GM19240 (cell line): ENCODE results near the gene RIIAD1.

ENCODE experiments used
- DNase-seq: peaks from one replicate; pipeline ENCODE4 v3.0.0; 2011; ENCODE audit warnings: low spot score; ENCODE audit not compliant: insufficient read length

Gene RIIAD1

DNA sequence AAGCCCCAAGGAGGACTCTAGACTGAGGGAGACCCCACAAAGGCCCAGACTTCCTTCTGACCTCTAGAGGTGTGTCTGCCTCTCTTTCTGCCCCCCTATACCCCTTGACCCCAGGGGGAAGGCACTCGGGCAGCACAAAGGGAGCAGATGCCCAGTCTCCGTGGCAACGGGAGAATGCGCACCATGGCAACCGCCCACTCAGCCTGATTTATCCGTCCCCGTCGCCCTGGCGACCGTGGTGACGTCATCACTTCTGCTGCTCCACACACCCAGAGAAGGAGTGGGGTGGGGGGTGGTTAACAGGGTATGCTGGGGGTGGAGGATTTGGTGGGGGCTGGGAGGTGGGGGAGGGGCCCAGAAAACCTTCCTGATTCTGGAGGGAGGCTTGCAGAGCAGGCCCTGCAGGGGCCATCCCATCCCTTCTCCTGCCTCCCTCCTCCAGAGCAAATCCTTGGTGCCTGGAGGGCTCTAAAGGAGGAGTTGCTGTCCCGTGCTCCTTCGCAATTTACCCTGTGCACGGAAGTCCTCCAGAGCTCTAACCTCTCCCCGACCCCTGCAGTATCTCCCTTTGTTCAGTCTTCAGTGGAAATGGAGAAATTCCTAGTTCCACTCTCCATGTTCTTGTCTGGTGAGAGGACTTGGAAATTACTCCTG is 11.0 kb upstream of the RIIAD1 start:
- no peak for DNase-seq

GRCh38 chr1:151711044-151711800 is 10.1 kb upstream of the RIIAD1 start:
- no peak for DNase-seq

DNA sequence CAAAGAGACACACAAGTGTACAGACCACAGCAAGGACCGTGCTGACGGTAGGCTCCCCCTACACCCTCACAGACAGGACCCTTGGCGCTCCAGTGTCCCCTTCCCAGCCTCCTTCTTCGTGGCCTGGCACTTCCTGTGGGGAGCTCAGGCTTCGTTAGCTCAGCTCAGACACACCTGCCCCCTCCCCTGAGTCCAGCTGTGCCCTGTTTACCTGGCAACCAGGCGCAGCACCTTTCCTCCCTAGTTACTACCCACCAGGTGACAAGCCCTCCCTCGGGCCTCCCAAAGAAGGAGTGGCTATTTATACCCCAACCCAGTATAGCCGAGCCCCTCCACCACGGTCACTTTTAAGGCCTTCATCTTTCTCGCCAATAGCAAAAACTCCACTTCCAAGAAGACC is 9.4 kb upstream of the RIIAD1 start:
- no peak for DNase-seq

- DNase-seq, result no peak
Observed at GRCh38 chr1:151713044-151713443, 8.3 kb upstream of the RIIAD1 start.

GRCh38 chr1:151713874-151714273 is 7.4 kb upstream of the RIIAD1 start:
- no peak for DNase-seq

- DNase-seq, result no peak
Observed at GRCh38 chr1:151714820-151715725, 6.2 kb upstream of the RIIAD1 start.

DNA sequence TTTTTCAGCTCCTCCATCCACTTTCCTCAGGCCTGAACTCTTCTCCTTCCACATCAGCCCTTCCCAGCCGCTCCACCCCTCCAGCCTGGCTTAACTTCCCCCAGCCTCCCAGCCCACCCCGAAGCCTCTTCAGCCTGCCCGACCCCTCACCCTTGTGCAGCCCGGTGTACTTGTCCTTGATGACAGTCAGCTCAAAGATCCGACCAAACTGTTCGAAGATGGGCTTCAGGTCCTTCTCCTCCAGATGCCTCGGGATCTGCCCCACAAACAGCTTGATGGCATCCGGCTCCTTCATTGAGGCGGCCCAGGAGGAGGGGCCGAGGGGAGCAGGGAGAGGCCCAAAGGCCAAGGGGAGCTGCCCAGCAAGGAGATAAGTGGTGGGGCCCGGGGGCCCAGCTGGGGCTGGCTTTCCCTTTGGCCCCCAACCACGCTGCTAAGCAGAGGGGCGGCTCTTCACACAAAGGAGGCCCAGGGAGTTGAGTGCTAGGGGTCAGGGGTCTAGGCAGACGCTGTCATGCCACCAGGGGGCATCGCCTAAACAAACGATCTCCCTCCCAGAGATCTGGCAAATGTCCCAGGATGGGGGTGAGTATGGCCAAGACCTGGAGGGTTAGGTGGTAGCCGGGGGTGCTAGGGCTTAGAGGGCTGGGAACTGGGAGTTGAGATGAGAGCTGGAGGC is 5.5 kb upstream of the RIIAD1 start:
- no peak for DNase-seq

DNA sequence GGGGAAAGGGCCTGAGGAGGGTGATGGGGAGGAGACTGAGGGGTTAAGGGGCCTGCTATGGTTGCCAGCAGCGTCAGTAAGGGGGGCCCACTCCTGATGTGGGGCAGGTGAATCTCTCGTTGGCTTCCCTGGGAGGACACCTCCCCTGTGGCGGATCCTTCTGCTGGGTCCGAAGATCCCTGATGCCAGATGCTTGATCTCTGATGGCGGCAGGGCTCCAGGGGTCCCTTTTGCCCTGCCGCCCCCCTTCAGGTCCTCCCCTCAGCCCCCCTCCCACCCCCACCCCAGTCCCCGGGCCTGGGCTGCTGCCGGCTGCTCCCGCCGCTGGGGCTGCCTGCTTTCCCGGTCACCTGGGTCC is 4.9 kb upstream of the RIIAD1 start:
- no peak for DNase-seq

DNA sequence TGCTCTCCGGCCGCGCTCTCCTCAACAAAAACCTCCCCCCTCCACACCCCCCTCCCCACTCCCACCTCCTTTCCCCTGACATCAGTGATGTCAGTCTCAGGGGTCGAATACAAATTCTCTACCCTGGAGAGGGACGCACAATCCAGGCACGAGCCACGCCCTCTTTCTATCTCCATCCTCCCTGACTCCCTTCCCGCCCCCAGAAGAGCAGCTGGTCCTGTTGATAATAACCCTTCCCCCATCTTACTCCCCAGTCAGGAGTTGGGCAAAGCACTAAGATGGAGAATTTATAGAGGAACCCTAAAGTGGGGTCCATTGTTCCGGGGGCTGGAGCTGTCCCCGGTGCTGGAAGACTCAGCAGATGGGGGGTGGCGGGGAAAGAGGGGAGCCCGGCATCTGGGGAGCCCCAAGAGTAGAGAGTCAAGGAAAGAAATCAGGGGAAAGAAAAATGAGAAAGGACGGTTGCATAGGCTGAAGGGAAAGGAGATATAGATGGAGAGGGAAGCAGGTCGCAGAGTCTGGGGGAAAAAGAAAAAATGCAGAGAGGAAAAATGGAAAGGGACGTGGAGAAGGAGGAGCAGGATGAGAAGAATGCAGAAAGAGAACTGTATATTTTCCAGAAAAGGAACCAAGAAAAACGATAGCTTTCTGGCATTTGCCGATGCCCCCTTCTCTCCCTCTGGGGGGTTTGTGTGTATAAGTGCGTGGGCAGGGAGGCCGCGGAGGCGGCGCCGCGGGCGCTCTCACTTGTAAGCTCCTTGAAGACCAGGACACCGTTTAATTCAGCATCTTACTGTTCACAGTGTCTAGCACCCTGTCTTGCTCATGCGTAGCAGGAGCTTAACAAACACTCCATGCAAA is 4.3 kb upstream of the RIIAD1 start, which contains the start of gene CELF3:
TSS of gene CELF3 (minus strand) at position 33 of the 861 bp plus-strand sequence. CDS start 783 bp downstream, outside the sequence.
- DNase-seq, result no peak

- DNase-seq, result no peak
Observed at GRCh38 chr1:151718011-151718431, 3.3 kb upstream of the RIIAD1 start.

- DNase-seq, result no peak
Observed at GRCh38 chr1:151718666-151719065, 2.7 kb upstream of the RIIAD1 start.

GRCh38 chr1:151720125-151720524 is 1.2 kb upstream of the RIIAD1 start:
- DNase-seq, result no peak

DNA sequence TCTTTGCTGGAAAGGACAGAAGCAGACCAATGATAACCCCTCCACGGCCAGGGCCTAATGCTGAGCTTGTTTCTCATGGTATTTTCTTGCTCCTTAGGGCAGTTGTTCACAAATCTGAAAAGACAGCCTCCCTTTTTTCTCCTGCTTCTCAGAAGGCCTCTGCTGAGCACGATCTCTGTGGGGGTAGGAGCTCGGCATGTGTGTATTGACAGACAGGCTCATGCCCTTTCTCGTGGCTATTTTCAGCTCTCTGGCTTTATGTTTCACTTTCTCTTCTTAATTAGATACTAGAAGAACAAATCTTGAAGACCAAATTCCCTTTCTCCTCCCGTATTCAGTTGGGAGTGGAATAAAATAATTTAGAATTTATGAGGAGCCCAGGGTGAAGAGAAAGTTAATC is 768 bp upstream of the RIIAD1 start:
- DNase-seq, result peak; percentile 68

DNA sequence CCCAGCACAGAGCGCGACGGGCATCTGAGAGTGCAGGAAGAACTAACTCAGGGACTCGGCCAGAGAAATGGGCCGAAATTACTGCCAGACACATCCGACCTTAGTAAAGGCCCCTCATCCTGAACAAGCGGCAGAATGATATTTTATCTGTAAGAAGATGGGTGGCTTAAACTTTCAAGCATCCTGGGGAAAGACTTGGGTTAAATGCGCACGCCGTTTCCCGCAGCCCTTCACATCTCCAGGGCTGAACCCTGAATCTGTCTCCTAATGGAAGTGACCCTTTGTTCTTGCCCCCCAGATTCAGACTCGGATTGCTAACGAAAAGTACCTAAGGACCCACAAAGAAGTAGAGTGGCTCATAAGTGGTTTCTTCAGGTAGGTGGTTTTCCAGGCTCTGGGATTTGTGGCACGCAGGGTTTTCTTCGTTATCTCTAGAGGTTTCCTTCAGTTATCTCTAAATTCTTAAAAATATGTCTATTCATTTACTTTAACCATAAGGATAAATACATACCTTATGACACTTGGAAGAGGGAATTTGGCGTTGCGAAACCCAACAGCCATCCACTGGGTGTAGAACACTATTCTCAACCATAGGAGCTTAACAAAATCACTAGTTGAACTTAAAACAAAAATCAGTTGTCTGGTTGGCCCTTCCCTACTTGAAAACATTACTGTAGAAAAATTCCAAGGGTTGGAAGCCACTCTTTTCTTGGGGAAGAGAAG is 627 bp downstream of the RIIAD1 start:
- DNase-seq, result no peak

DNA sequence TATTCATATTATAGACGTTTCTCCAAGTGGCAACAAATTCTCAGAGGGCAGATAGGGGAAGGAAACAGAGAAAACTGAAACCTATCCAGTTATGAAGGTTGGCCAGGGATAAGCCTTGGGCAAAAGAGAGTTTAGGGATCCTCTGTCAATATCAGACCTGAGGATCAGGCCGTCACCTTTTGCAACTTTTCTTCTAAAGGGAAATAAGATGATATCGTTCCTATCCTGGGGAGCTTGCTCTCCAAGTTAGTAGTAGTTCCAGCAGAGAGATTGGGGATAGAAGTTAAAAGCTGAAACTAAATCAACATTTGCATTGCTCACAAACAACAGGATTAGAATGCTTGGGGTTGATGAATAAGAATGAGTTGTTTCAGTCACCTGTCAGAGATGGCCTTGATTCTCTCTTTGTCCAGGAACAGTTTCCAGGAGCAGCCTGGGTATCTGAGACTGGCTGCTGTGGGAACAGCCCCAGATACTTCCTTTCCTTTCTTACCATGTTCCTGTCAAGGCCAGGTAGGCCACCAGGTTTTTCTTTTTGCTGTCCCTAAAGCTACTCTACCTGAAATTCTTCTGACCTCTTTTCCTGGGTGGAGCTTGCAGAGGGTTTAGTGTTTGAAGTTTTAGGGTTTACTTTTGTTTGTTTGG is 2.5 kb downstream of the RIIAD1 start:
- DNase-seq, result no peak

DNA sequence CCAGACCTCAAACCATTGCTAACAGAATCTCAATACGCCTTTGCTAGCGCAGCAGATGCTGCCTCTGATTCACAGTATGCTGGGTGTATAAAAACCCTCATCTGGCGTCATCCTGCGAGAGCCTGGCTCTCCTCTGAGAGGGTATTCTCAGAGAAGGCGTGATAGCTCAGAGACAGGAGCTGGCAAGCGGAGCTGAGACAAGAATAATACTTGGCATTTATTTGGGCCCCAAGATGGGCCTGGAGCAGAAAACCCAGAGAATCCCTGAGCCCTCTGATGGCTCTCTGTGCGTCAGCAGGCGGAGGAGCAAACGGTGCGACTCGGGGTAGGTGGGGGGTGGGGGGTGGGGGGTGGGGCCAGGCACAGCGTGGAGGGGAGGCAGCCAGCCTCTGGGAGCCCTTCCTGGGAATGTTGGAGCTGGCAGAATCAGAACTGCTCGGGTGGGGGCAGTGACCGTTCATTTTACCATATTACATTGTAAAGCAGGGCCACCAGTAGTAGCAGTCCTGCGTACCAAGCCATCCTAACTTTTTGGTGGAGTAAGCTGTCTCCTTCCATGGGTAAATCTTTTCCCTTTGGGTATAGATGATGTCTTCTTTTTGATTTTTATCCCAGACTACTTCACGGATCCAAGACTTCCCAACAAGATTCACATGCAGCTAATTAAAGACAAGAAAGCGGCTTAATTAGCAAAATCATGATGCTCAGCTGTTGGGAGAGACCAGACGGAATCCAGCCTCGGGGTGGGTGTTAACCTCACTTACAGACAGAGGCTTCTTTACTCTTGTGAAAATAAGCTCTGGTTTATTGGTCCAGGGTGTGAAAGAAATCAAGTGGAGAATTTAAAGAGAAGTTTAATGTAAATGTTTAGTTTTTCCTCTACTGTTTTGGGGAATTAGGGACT is 7.1 kb downstream of the RIIAD1 start:
- no peak for DNase-seq

DNA sequence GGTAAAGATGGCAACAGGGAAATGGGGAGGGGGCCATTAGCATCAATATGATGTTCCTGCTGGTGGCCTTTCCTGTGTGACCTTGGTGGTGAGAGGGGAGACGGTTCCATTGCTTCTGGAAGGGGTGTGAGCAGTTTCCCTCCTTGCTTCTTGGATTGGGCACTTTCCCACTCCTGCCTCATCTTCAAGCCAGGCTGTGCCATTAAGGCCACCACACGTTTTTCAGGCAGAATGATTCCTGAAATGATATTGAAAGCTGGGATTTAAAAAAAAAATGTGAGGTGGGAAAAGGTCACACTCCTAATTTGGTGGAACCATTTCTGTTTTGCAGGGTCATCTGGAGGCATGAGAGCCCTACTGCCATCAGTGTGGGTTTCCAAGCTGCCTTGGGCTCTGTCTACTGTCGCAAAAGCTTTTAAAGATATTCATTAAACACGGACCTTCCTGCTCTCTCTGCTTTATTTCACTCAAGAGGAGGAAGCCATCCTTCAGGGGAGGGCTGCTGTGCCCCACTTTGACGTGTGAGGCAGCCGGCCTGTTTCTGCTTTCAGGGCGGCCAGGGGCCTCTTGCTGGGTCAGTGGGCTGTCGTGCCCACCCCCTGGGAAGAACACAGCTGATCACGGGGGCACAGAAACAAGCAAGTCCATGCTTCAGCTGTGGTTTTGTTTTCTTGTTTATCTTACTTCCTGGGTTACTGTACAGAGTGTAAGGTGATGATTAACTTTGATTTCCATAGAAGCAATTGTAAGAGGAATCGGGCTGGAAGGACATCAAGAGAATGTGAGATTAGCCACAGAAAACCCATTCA is 8.0 kb downstream of the RIIAD1 start:
- no peak for DNase-seq

- DNase-seq, result no peak
Observed at GRCh38 chr1:151729966-151730291, 8.6 kb downstream of the RIIAD1 start.
